Choroid plexus epithelial cell (primary cell): ENCODE data around the gene ENTPD2.

Experiments used
- DNase-seq: peaks from one replicate; pipeline ENCODE4 v3.0.0-alpha.2; 2010; ENCODE audit warnings: low read depth
- H3K4me3 ChIP-seq: 2 replicates; pipeline ENCODE4 v1.5.1; 2011; ENCODE audit warnings: low read depth, mild to moderate bottlenecking, control low read depth, low read length, moderate library complexity
- TF ChIP-seq, protein P1 (sequence below): conservative IDR thresholded peaks from 2 replicates; pipeline ENCODE4 v1.5.1; 2011; ENCODE audit warnings: low read depth, mild to moderate bottlenecking, control low read depth, inconsistent platforms, low read length, moderate library complexity

The ENTPD2 gene

DNA sequence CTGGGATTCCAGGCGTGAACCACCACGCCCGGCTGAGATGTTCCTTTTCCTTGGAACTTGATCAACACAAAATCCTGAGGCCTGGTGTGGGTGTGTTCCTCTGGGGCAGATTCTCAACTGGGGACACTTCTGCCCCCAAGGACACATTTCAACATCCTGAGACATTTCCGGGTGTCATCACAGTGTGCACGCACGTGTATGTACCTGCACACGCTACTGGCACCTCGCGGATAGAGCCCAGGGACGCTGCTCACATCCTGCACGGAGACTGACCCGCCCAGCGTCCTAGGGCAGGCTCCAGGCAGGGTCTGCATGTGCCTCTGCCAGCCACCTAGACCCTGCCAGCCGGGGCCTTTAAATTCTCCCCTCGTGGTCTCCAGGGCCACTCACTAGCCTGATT lies 8.5 kb upstream of the ENTPD2 start:
- TF ChIP-seq, protein P1, sequence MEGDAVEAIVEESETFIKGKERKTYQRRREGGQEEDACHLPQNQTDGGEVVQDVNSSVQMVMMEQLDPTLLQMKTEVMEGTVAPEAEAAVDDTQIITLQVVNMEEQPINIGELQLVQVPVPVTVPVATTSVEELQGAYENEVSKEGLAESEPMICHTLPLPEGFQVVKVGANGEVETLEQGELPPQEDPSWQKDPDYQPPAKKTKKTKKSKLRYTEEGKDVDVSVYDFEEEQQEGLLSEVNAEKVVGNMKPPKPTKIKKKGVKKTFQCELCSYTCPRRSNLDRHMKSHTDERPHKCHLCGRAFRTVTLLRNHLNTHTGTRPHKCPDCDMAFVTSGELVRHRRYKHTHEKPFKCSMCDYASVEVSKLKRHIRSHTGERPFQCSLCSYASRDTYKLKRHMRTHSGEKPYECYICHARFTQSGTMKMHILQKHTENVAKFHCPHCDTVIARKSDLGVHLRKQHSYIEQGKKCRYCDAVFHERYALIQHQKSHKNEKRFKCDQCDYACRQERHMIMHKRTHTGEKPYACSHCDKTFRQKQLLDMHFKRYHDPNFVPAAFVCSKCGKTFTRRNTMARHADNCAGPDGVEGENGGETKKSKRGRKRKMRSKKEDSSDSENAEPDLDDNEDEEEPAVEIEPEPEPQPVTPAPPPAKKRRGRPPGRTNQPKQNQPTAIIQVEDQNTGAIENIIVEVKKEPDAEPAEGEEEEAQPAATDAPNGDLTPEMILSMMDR: no peak
- DNase-seq: no peak
- H3K4me3 ChIP-seq: no peak overlapping the region

GRCh38 chr9:137058521-137059234 lies 4.8 kb upstream of the ENTPD2 start:
- no peak overlapping the region for H3K4me3 ChIP-seq
- no peak for DNase-seq
- TF ChIP-seq, protein P1: no peak

DNA sequence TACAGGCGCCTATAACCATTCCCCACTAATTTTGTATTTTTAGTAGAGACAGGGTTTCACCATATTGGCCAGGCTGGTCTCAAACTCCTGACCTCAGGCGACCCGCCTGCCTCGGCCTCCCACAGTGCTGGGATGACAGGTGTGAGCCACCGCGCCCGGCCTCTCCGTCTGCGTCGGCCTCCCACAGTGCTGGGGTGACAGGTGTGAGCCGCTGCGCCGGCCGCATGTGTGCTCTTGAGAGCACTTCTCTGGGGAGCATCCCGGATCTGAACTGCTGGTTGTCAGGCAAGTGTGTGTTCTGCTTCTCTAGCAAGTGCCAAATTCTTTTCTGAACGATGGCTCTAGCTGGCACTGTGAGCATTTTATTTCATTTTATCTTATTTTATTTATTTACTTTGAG lies 3.7 kb upstream of the ENTPD2 start:
- TF ChIP-seq, protein P1: no peak
- no peak overlapping the region for H3K4me3 ChIP-seq
- no peak for DNase-seq

- TF ChIP-seq, protein P1: no peak
- H3K4me3 ChIP-seq: no peak overlapping the region
- DNase-seq: no peak
Measured at GRCh38 chr9:137056739-137057415, 3.0 kb upstream of the ENTPD2 start.

DNA sequence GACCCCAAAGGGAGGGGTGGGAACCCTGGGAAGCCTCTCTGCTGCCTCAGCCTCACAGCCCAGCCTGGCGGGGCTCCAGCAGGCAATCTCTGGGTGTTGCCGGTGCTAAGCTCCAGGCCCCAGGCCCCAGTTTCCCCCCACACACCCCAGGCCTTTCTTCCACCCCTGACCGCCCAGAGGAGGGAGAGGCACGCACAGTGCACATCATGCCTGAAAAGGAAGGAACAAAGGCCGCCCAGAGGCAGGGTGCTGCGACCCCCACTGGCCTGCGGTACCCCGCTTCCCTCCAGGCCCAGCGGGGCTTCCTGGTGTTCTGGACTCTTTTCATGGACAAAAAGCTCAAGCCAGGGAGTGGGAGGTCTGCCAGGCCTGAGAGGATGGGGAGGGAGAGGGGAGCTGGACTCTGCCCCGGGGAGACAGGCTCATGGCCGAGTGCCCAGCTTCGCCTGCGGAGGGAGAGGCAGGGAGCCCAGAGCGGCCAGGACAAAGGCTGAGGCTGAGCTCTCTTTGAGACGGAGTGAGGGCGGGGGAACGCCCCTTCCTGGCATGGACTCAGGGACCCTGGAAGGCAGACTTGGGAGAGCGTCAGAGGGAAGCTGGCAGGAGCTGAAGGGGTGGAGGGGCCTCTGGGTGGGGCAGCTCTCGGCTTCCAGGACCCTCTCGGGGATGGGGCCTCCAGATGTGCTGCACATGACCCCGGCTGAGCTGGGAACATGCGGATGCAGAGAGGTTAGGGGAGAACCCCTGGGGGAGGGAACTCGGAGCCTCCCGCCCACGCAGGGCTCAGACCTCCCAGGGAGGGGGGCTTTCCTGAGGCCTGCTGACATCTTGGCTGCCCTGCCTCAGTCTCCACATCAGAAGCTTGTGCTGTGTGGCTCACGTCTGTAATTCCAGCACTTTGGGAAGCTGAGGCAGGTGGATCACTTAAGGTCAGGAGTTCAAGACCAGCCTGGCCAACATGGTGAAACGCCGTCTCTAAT lies 1.8 kb upstream of the ENTPD2 start:
- no peak overlapping the region for H3K4me3 ChIP-seq
- peak; percentile 68 for DNase-seq
- TF ChIP-seq, protein P1: no peak

DNA sequence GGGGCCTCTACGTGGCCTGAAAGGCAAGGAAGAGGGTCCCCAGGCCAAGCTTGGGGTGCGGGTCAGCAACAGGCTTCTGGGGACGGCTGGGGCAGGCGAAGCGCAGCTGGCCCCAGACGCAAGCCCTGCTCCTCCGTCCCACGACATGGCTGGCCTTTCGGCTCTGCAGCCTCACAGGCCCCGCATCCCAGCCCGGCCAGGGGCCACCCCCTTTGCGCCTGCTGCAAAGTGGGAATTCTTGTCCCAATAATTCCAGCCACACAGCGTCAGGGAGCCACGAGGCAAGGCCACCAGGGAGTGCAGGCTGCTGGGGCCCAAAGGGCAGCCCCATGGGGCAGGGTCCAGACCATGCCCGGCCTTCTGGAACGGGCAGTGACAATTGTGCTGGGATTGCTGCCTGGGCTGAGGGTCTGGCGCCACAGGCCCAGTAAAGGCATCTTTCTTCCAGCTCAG lies 1.1 kb upstream of the ENTPD2 start:
- no peak overlapping the region for H3K4me3 ChIP-seq
- TF ChIP-seq, protein P1: no peak
- no peak for DNase-seq
